Loucy (cell line): ENCODE results near the gene MRPL39.

Experiments used
- EZH2phosphoT487 ChIP-seq: fragments of 200-600 bp; IDR thresholded peaks from 2 replicates; pipeline ENCODE4 v1.6.1; 2018; ENCODE audit warnings: antibody characterized with exemption, mild to moderate bottlenecking, moderate library complexity, borderline replicate concordance
- TF ChIP-seq, protein P1 (sequence below): fragments of 200-600 bp; sonication (generic); conservative IDR thresholded peaks from 2 replicates; pipeline ENCODE4 v1.5.1; 2014; ENCODE audit warnings: mild to moderate bottlenecking, antibody characterized with exemption, low read length

DNA sequence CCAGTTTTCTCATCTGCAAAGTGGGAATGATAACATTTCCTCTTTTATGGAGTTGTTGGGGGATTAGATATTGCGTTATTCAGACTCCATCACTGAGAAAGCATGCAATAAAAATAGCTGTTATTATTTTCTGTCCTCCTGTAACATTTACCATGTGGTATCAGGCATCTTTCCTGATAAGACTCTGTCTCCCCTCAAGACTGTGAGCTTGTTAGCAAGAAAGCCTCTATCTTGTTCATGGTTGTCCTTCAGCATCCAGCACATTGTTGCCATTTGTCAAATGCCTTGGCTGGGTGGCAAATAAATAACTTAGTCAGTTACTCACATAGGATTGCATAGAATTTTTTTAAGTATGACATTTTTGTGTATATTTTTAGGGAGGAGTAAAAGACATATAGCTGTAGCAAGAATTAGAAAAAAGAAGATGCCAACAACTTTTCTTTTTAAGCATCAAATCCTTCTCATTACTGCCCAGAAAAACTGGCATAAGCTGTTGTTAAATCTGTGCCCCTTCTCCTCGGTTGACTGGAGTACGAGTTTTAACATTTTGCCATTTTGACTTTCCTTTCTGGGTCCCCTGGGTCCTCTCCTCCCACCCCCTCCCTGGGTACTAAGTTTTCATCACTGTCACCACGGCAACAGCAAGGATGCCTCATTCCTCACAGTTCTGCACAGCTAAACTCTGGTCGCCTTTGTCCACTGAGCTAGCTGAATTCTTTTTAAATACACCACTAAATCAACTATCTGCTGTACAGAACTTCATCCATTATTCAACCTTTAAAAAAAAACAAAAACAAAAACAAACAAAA lies 30.8 kb upstream of the MRPL39 start:
- no peak for TF ChIP-seq EZH2phosphoT487
- TF ChIP-seq, protein P1, sequence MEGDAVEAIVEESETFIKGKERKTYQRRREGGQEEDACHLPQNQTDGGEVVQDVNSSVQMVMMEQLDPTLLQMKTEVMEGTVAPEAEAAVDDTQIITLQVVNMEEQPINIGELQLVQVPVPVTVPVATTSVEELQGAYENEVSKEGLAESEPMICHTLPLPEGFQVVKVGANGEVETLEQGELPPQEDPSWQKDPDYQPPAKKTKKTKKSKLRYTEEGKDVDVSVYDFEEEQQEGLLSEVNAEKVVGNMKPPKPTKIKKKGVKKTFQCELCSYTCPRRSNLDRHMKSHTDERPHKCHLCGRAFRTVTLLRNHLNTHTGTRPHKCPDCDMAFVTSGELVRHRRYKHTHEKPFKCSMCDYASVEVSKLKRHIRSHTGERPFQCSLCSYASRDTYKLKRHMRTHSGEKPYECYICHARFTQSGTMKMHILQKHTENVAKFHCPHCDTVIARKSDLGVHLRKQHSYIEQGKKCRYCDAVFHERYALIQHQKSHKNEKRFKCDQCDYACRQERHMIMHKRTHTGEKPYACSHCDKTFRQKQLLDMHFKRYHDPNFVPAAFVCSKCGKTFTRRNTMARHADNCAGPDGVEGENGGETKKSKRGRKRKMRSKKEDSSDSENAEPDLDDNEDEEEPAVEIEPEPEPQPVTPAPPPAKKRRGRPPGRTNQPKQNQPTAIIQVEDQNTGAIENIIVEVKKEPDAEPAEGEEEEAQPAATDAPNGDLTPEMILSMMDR, result no peak
